K562 (cell line): Measurements from ENCODE around the gene N4BP2. TPM values are rescaled to one million over a fixed set of nuclear protein-coding genes. Genes with fewer than 3 reads are reported as not detected.

Source experiments
- BRF1 ChIP-seq: IDR thresholded peaks from 3 replicates; pipeline ENCODE4 v1.6.1; 2011; ENCODE audit warnings: borderline replicate concordance, mild to moderate bottlenecking; ENCODE audit not compliant: insufficient read length; ENCODE audit errors: extremely low read depth
- CBX3 ChIP-seq, 2 experiments: IDR thresholded peaks; 1 replicate in 1 of 2; 2 replicates in 1 of 2; pipeline ENCODE4 v1.6.1; 2012; ENCODE audit warnings: inconsistent platforms in 2 of 2, low read length in 2 of 2, borderline replicate concordance in 1 of 2, control low read depth in 1 of 2
- DDX20 ChIP-seq: fragments of 450-650 bp; IDR thresholded peaks from 2 replicates; pipeline ENCODE4 v1.6.1; 2016; ENCODE audit warnings: missing genetic modification characterization, low read depth, mild to moderate bottlenecking, missing compliant biosample characterization, moderate library complexity
- JUND ChIP-seq, 2 experiments: IDR thresholded peaks; 2 replicates in 1 of 2; 3 replicates in 1 of 2; pipeline ENCODE4 v1.6.1; 2011; ENCODE audit warnings: borderline replicate concordance in 2 of 2, low read depth in 2 of 2, low read length in 2 of 2, improper control_type of control experiment in 1 of 2, missing biosample characterization in 1 of 2, missing genetic modification characterization in 1 of 2, missing genetic modification reagents in 1 of 2
- KDM1A ChIP-seq, 2 experiments: fragments of 450-650 bp; IDR thresholded peaks; 2 replicates each; pipeline ENCODE4 v1.6.1; 2016; ENCODE audit warnings: mild to moderate bottlenecking in 2 of 2
- LCOR ChIP-seq: sonication (generic); formaldehyde crosslinking; IDR thresholded peaks from 2 replicates; pipeline ENCODE4 v1.8.0; 2022; ENCODE audit warnings: mild to moderate bottlenecking, missing genetic modification reagents
- NFRKB ChIP-seq: fragments of 450-650 bp; IDR thresholded peaks from 2 replicates; pipeline ENCODE4 v1.6.1; 2016; ENCODE audit warnings: low read depth
- SMAD3 ChIP-seq: fragments of 450-650 bp; formaldehyde crosslinking; conservative IDR thresholded peaks from 2 replicates; pipeline ENCODE4 v1.4.0; 2020; ENCODE audit warnings: mild to moderate bottlenecking
- TAL1 ChIP-seq: fragments of 450-650 bp; IDR thresholded peaks from 2 replicates; pipeline ENCODE4 v1.6.1; 2016; ENCODE audit warnings: mild to moderate bottlenecking
- TRIM24 ChIP-seq, 2 experiments: fragments of 450-650 bp; IDR thresholded peaks; 2 replicates each; pipeline ENCODE4 v1.6.1; 2016
- polyA plus RNA-seq, 8 experiments: library from polyadenylated mRNA; depleted of rRNA in 4 of 8; stranded (reverse) in 5 of 8; unstranded in 3 of 8; fragments of >200 nt; fragmentation: Nextera tagmentation in 2 of 8; fragmentation: Illumina TruSeq in 1 of 8; extraction: Ambion mirVana in 2 of 8; extraction: Trizol in 1 of 8; gene quantifications; 2 replicates each; pipeline versions ENCODE4 v1.2.1 to v1.2.3, GENCODE V29; 2011 to 2014; ENCODE audit warnings: inconsistent platforms in 1 of 8, missing spikeins in 1 of 8
- total RNA-seq, 7 experiments: library from RNA; depleted of rRNA in 6 of 7; stranded (reverse); fragments of >200 nt in 6 of 7; fragmentation: Illumina TruSeq in 2 of 7; extraction: Trizol in 2 of 7; gene quantifications; 2 replicates each; pipeline versions ENCODE4 v1.2.1 to v1.2.3, GENCODE V29; 2011 to 2021; ENCODE audit warnings: low replicate concordance in 1 of 7
- TF ChIP-seq, protein P1 (sequence below), 2 experiments: fragments of 450-650 bp in 1 of 2; sonication (generic) in 1 of 2; formaldehyde crosslinking in 1 of 2; IDR thresholded peaks; 2 replicates each; pipeline versions ENCODE4 v1.7.1 to v1.9.0; 2016 to 2022; ENCODE audit warnings: inconsistent platforms in 1 of 2, mild to moderate bottlenecking in 1 of 2, missing genetic modification reagents in 1 of 2
- TF ChIP-seq, protein P2 (sequence below): fragments of 250-450 bp; sonication (Bioruptor Pico); IDR thresholded peaks from 2 replicates; pipeline ENCODE4 v1.8.0; 2022; ENCODE audit warnings: moderate library complexity, mild to moderate bottlenecking, inconsistent platforms
- TF ChIP-seq, protein P3 (sequence below): fragments of 450-650 bp; formaldehyde crosslinking; IDR thresholded peaks from 2 replicates; pipeline ENCODE4 v1.4.0; 2022; ENCODE audit warnings: missing genetic modification characterization

N4BP2 gene
- total and polyA plus RNA-seq, 9 of the 15 experiments (the other 6 are each of a cell fraction or from before 2014, with no cell fraction given) = 2.7 to 12.6 (median 7.6) TPM

DNA sequence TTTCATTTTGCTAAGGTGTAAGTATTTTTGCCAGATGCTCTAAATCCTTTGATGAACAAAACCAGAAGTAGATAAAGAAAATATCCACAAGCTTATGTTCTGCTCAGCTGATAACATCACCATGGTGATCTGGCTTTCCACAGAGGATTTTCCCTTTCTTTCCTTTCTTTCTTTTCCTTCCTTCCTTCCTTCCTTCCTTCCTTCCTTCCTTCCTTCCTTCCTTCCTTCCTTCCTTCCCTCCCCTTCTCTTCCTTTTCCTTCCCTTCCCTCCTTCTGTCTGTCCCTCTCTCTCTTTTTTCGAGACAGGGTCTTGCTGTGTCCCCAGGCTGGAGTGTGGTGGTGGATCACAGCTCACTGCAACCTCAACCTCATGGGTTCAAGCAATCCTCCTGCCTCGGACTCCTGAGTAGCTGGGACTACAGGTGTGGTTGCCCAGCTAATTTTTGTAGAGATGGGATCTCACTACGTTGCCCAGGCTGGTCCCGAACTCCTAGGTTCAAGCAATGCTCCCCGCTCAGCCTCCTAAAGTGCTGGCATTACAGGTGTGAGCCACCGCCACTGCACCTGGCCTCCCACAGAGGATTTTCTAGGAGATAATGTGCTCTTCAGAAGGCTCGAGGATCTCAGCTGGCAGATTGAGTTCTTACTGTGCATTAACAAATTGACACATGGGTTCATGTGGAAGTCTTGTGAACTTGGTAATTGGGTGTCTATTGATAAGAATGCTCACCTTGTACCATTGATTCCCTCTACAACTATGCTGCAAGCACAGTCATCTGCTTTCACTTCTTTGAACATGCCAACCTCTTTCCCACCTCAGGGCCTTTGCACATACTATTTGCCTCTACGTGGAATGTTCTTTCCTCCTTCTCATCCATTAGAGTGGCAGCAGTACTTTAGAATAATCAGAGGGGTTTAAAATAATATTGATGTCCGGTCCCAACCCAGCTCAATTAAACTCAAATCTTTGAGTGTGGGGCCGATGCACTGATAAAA, 138.8 kb downstream of the N4BP2 start (continued):
- TF ChIP-seq, protein P1, sequence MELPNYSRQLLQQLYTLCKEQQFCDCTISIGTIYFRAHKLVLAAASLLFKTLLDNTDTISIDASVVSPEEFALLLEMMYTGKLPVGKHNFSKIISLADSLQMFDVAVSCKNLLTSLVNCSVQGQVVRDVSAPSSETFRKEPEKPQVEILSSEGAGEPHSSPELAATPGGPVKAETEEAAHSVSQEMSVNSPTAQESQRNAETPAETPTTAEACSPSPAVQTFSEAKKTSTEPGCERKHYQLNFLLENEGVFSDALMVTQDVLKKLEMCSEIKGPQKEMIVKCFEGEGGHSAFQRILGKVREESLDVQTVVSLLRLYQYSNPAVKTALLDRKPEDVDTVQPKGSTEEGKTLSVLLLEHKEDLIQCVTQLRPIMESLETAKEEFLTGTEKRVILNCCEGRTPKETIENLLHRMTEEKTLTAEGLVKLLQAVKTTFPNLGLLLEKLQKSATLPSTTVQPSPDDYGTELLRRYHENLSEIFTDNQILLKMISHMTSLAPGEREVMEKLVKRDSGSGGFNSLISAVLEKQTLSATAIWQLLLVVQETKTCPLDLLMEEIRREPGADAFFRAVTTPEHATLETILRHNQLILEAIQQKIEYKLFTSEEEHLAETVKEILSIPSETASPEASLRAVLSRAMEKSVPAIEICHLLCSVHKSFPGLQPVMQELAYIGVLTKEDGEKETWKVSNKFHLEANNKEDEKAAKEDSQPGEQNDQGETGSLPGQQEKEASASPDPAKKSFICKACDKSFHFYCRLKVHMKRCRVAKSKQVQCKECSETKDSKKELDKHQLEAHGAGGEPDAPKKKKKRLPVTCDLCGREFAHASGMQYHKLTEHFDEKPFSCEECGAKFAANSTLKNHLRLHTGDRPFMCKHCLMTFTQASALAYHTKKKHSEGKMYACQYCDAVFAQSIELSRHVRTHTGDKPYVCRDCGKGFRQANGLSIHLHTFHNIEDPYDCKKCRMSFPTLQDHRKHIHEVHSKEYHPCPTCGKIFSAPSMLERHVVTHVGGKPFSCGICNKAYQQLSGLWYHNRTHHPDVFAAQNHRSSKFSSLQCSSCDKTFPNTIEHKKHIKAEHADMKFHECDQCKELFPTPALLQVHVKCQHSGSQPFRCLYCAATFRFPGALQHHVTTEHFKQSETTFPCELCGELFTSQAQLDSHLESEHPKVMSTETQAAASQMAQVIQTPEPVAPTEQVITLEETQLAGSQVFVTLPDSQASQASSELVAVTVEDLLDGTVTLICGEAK (IDR thresholded peaks at IDR 0.05) = no peak
- TF ChIP-seq, protein P1 (CRISPR knock-in tag; IDR thresholded peaks at IDR 0.05) = no peak
- TF ChIP-seq CBX3 (IDR thresholded peaks at IDR 0.05; ENCODE audit: borderline replicate concordance in 1 of 2, low read length in 2 of 2) (0 out of 3 replicates have a peak, but pooled peaks of 1 of the 2 experiments have one; percentile 62), NFRKB (peak; percentile 67; the same call in 1 of the 2 replicates), TAL1 (peak; percentile 13; the same call in 1 of the 2 replicates), KDM1A (IDR thresholded peaks at IDR 0.05) (peak; percentile 64 to 82), DDX20 (0 out of 2 replicates have a peak, but pooled peaks have one; percentile 10), TRIM24 (IDR thresholded peaks at IDR 0.05) (0 out of 4 replicates have a peak, but pooled peaks of 1 of the 2 experiments have one; percentile 12), LCOR (CRISPR knock-in tag) (0 out of 2 replicates have a peak, but pooled peaks have one; percentile 44), BRF1 (no peak), SMAD3 (no peak), JUND (IDR thresholded peaks at IDR 0.05; ENCODE audit: borderline replicate concordance, low read depth, low read length) (no peak), JUND (tag; IDR thresholded peaks at IDR 0.05; ENCODE audit: borderline replicate concordance, low read depth, low read length) (no peak)
- TF ChIP-seq, protein P2, sequence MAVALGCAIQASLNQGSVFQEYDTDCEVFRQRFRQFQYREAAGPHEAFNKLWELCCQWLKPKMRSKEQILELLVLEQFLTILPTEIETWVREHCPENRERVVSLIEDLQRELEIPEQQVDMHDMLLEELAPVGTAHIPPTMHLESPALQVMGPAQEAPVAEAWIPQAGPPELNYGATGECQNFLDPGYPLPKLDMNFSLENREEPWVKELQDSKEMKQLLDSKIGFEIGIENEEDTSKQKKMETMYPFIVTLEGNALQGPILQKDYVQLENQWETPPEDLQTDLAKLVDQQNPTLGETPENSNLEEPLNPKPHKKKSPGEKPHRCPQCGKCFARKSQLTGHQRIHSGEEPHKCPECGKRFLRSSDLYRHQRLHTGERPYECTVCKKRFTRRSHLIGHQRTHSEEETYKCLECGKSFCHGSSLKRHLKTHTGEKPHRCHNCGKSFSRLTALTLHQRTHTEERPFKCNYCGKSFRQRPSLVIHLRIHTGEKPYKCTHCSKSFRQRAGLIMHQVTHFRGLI (CRISPR knock-in tag) = no peak
- TF ChIP-seq, protein P3, sequence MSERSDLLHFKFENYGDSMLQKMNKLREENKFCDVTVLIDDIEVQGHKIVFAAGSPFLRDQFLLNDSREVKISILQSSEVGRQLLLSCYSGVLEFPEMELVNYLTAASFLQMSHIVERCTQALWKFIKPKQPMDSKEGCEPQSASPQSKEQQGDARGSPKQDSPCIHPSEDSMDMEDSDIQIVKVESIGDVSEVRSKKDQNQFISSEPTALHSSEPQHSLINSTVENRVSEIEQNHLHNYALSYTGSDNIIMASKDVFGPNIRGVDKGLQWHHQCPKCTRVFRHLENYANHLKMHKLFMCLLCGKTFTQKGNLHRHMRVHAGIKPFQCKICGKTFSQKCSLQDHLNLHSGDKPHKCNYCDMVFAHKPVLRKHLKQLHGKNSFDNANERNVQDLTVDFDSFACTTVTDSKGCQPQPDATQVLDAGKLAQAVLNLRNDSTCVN (CRISPR knock-in tag) = peak; percentile 56; the same call in 1 of the 2 replicates
